Keratinocyte (primary cell): Measurements from ENCODE around the gene BAZ2B.

Source experiments
- CTCF ChIP-seq, 3 experiments: IDR thresholded peaks in 1 of 3; conservative IDR thresholded peaks in 1 of 3; optimal IDR thresholded peaks in 1 of 3; 2 replicates in 2 of 3; 3 replicates in 1 of 3; pipeline versions ENCODE3 to v1.5.1; 2011; ENCODE audit warnings: low read length in 3 of 3, mild to moderate bottlenecking in 3 of 3, moderate library complexity in 2 of 3, control low read depth in 1 of 3, inconsistent platforms in 1 of 3; ENCODE audit not compliant: insufficient read depth in 2 of 3; ENCODE audit errors: extremely low read depth in 1 of 3
- EZH2 ChIP-seq: IDR thresholded peaks from one replicate; pipeline ENCODE4 v1.6.1; 2012; ENCODE audit warnings: inconsistent platforms, mild to moderate bottlenecking, low read length, moderate library complexity

GRCh38 chr2:159633219-159633618, 16.9 kb upstream of the BAZ2B start:
- TF ChIP-seq CTCF (optimal IDR thresholded peaks at IDR 0.05 in 1 of 3, IDR thresholded peaks at IDR 0.05 in 1 of 3, conservative IDR thresholded peaks at IDR 0.05 in 1 of 3; ENCODE audit: extremely low read depth in 1 of 3, insufficient read depth in 2 of 3, low read length in 3 of 3): no peak
- no peak for TF ChIP-seq EZH2
